Measurements from ENCODE around the gene ZNF600. TPM values are rescaled to one million over a fixed set of nuclear protein-coding genes. Genes with fewer than 3 reads are reported as not detected.

Gene ZNF600
- total and polyA plus RNA-seq, 2 of the 8 experiments (the other 6 are each of a cell fraction or from before 2014, with no cell fraction given): 2.1 to 8.0 TPM

- Histone ChIP-seq H3K79me2 (ENCODE audit: control insufficient read depth in 1 of 2, insufficient read depth in 2 of 2, low read length in 2 of 2) (no peaks in the 10 kb centered on the region), H2BK120ac (replicated peaks; ENCODE audit: low read depth, low read length) (no peak overlapping the region), H3K79me1 (ENCODE audit: low read depth, low read length) (no peaks in the 10 kb centered on the region), H2AFZ (ENCODE audit: low read length) (0 out of 2 replicates have a peak overlapping the region, but pooled peaks have one; percentile 75), H3K14ac (ENCODE audit: insufficient read length) (no peak overlapping the region), H2BK20ac (ENCODE audit: low read length) (no peak overlapping the region), H3K9ac (replicated peaks in 1 of 4; ENCODE audit: extremely low read depth in 1 of 4, low read depth in 3 of 4, low read length in 3 of 4) (no peak overlapping the region; a peak in 1 of 7 replicates), H3K4me3 (ENCODE audit: extremely low read depth in 1 of 4, insufficient read depth in 2 of 4, low read depth in 3 of 4, low read length in 4 of 4) (peak overlapping the region in 1 of 4 experiments; percentile 91; a peak in 2 of 8 replicates), H2BK15ac (ENCODE audit: low read length) (no peak overlapping the region), H3K23me2 (ENCODE audit: low read depth, low read length) (no peaks in the 10 kb centered on the region), H3K36me3 (ENCODE audit: control insufficient read depth in 2 of 4, insufficient read depth in 4 of 4, low read length in 3 of 4) (no peaks in the 10 kb centered on the region), H3K4ac (replicated peaks; ENCODE audit: insufficient read length, low read depth, low read length) (no peak overlapping the region), H2BK12ac (ENCODE audit: low read depth, low read length) (peak overlapping the region; percentile 86; the same call in 1 of the 2 replicates), H3K27me3 (replicated peaks in 1 of 4; ENCODE audit: control insufficient read depth in 3 of 4, extremely low read depth in 1 of 4, insufficient read depth in 3 of 4, low read length in 3 of 4) (peaks cover 0 to 3% (median 0%) of the 10 kb centered on the region in 4 experiments; a peak in 1 of 7 replicates), H3K18ac (ENCODE audit: extremely low read depth, low read length) (no peak overlapping the region), H4K5ac (ENCODE audit: insufficient read length, low read depth, low read length) (no peak overlapping the region), H3K56ac (replicated peaks; ENCODE audit: insufficient read length, low read depth, low read length) (no peak overlapping the region), H3K4me1 (replicated peaks in 1 of 4; ENCODE audit: control insufficient read depth in 3 of 4, insufficient read depth in 4 of 4, low read length in 3 of 4) (peaks cover 0 to 6% (median 3%) of the 10 kb centered on the region in 4 experiments; a peak in 4 of 7 replicates), H2AK5ac (ENCODE audit: low read depth, low read length) (no peak overlapping the region), H3K27ac (ENCODE audit: low read depth, low read length) (no peak overlapping the region), H3K9me3 (ENCODE audit: insufficient read depth in 2 of 2, low read depth in 1 of 2, low read length in 1 of 2) (no peaks in the 10 kb centered on the region; a peak in 1 of 4 replicates), H4K91ac (replicated peaks; ENCODE audit: insufficient read length, low read length) (no peak overlapping the region), H2BK5ac (ENCODE audit: low read depth, low read length) (0 out of 2 replicates have a peak overlapping the region, but pooled peaks have one; percentile 62), H4K20me1 (replicated peaks in 1 of 2; ENCODE audit: control insufficient read depth in 1 of 2, insufficient read depth in 2 of 2, low read length in 2 of 2) (no peaks in the 10 kb centered on the region), H3K4me2 (ENCODE audit: insufficient read depth in 1 of 2, low read depth in 2 of 2, low read length in 2 of 2) (peak overlapping the region; percentile 50 to 52), H3K23ac (ENCODE audit: insufficient read length) (no peak overlapping the region), H4K8ac (ENCODE audit: extremely low read depth, insufficient read depth, low read length) (no peak overlapping the region)
- peak; percentile 75 to 88 for DNase-seq (ENCODE audit: low read depth in 1 of 2, low spot score in 2 of 2)
- ChIA-PET CTCF (ENCODE audit: partially characterized antibody) (interaction anchor here (0.8 to 1.2 kb wide), 6 partner anchors 9 to 337 kb away, joined by 3 to 4 read pairs (median 3); no protein-coding TSS in a partner anchor), POLR2A (ENCODE audit: partially characterized antibody) (interaction anchor here (0.7 to 1.1 kb wide), 4 partner anchors 8 to 566 kb away, joined by 3 to 7 read pairs (median 3); no protein-coding TSS in a partner anchor)
- WGBS, 2 experiments (ENCODE audit: extremely low coverage in 1 of 2, insufficient coverage in 1 of 2, insufficient read length in 1 of 2, insufficient replicate concordance in 2 of 2, low coverage in 1 of 2, low lambda C conversion rate in 2 of 2, missing lambda C conversion rate in 1 of 2): 33% methylated on average over 18 of the region's 18 CpGs; no CpG with 5 or more reads in 1 of the 2 experiments
- no peak for FAIRE-seq
- TF ChIP-seq POLR2A (IDR thresholded peaks at IDR 0.05; ENCODE audit: control extremely low read depth in 1 of 2, low read depth in 2 of 2, low read length in 2 of 2) (peak in 1 of 2 experiments; percentile 30; a peak in 1 of 3 replicates), EZH2 (IDR thresholded peaks at IDR 0.05; ENCODE audit: low read depth, low read length, severe bottlenecking) (no peak), KDM5A (IDR thresholded peaks at IDR 0.05; ENCODE audit: low read length) (no peak), ZNF274 (IDR thresholded peaks at IDR 0.05; ENCODE audit: borderline replicate concordance, extremely low read depth, low read length) (no peak), CTBP2 (IDR thresholded peaks at IDR 0.05; ENCODE audit: borderline replicate concordance, insufficient read depth, insufficient read length, low read length) (no peak), SAP30 (IDR thresholded peaks at IDR 0.05; ENCODE audit: insufficient read depth, insufficient replicate concordance, low read length) (no peak), SP1 (IDR thresholded peaks at IDR 0.05; ENCODE audit: low read depth, low read length) (0 out of 2 replicates have a peak, but pooled peaks have one; percentile 19), CREB1 (IDR thresholded peaks at IDR 0.05) (no peak), NANOG (IDR thresholded peaks at IDR 0.05; ENCODE audit: insufficient read depth, low read depth, low read length, poor library complexity, severe bottlenecking) (no peak), BCL11A (IDR thresholded peaks at IDR 0.05; ENCODE audit: low read depth in 2 of 2, low read length in 2 of 2) (no peak), HDAC2 (IDR thresholded peaks at IDR 0.05; ENCODE audit: borderline replicate concordance in 1 of 2, low read depth in 2 of 2, low read length in 2 of 2) (no peak)
- TF ChIP-seq, protein P1, sequence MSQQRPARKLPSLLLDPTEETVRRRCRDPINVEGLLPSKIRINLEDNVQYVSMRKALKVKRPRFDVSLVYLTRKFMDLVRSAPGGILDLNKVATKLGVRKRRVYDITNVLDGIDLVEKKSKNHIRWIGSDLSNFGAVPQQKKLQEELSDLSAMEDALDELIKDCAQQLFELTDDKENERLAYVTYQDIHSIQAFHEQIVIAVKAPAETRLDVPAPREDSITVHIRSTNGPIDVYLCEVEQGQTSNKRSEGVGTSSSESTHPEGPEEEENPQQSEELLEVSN (IDR thresholded peaks at IDR 0.05): no peak
Measured at GRCh38 chr19:52735734-52736133, 50.9 kb downstream of the ZNF600 start.

Measured in H1 (cell line).